H54 (cell line): Measurements from ENCODE around the gene PROCA1.

ENCODE experiments used
- DNase-seq: peaks from one replicate; pipeline ENCODE4 v3.0.0; 2011; ENCODE audit warnings: low spot score, mixed read lengths; ENCODE audit not compliant: insufficient read length
- FAIRE-seq: peaks from 3 replicates; lab custom pipeline; 2011; peaks lifted over from hg19 to GRCh38; lab: Jason Lieb, UNC
- POLR2A ChIP-seq: IDR thresholded peaks from 2 replicates; pipeline ENCODE4 v1.6.1; 2011; ENCODE audit warnings: low read depth, mild to moderate bottlenecking, low read length

The PROCA1 gene, protein sequence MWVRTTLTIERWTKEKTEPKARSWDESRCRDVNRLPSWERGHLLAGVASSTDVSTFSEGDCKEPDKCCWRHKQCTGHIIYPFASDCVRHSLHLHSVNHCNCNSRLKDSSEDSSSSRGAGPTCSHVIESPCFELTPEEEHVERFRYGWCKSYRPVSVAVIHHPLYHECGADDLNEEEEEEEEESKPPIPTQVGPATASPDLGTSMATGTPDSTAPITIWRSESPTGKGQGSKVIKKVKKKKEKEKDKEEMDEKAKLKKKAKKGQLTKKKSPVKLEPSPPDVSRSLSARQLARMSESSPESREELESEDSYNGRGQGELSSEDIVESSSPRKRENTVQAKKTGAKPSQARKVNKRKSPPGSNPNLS

DNA sequence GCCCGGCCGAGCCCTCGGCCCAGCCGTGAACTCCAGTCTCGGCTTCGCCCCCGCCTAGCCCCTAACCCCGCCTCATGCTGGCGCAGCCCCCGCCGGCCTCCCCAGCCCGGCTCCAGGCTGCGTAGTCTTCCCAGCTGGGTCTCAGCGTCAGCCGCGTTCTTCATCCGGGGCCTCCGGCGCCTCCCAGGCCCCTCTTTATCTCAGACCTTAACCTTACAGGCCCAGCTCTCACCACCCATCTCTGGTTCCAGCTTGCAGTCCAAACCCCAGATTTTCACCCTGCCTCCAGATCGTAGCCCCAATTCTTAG, at the start of gene PROCA1:
Gene PROCA1, minus strand, starts transcription at position 166 of the 309 bp plus-strand sequence. CDS start 228 bp downstream, outside the sequence.
- DNase-seq: no peak
- TF ChIP-seq POLR2A: no peak
- FAIRE-seq: no peak

DNA sequence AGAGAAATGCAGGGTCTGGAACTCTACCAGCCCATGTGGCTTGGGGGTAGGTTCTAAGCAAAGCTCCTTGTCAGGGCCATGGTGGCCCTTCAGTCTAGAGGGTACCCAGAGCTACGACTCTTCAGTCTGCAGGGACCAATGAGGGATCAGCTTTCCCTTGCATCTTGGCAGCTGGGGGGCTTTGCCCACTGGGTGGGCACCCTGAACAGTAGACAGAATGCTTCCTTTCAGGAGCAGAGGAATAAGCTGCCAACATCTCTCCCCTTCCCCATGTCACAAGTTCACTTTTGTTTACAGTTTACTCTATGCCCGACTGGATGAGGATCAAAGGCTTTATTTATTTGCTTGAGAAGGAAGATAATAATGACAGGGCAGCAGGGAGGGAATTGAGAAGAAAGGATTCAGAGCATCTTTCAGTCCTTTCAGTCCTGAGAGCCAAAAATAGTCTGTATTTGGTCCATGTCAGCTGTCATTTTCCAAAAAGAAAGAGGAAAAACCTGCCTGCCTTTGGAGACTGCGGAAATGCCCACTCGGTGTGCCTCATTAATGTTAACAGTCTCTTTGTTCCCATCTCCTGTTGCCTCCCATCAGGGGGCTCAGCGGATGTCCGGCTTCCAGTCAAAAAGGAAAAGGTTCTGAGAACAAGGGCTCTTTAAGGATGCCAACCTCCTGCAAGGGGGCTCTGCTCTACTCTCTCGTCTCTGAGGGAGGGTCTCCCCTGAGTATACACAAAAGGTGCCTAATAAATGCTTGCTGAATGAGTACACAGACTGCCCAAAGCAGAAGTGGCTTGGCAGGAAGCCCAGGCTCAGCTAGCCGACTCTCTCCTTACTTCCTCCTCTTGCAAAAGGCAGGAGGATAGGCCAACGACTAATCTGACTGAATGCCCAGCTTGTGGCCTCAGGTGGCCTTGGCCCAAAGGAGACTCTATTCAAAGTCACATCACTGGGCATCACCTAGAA, 49.2 kb upstream of the PROCA1 start:
- FAIRE-seq (no peak), DNase-seq (no peak)
- TF ChIP-seq POLR2A: no peak

DNA sequence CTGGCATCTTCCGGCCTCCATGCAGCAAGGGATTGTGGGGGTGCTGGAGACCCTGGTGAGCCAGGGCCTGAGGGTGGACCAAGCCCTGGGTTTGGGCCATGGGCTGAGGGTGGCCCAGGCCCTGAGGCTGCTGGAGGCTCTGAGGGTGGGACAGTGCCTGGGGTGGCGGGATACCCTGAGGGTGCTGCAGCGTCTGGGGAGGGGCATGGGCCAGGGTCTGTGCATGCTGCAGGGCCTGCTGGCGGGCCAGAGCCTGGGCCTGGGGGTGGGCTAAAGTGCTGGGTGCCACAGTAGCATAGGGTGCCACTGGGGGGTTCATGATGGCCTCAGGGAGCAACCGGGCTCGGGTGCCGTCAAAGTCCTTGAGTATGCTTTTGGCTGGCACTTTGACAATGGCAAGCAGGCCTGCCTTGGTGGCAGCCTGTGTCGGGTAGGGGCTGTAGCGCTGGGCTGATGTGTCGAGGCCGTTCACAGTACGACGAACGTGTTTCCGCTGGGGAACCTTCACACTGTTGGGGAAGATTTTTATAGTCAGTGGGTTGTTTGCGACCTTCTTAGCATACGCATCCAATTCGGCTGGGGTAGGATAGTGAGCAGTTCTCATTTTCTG, 47.7 kb upstream of the PROCA1 start:
- DNase-seq (no peak), FAIRE-seq (no peak)
- no peak for TF ChIP-seq POLR2A

DNA sequence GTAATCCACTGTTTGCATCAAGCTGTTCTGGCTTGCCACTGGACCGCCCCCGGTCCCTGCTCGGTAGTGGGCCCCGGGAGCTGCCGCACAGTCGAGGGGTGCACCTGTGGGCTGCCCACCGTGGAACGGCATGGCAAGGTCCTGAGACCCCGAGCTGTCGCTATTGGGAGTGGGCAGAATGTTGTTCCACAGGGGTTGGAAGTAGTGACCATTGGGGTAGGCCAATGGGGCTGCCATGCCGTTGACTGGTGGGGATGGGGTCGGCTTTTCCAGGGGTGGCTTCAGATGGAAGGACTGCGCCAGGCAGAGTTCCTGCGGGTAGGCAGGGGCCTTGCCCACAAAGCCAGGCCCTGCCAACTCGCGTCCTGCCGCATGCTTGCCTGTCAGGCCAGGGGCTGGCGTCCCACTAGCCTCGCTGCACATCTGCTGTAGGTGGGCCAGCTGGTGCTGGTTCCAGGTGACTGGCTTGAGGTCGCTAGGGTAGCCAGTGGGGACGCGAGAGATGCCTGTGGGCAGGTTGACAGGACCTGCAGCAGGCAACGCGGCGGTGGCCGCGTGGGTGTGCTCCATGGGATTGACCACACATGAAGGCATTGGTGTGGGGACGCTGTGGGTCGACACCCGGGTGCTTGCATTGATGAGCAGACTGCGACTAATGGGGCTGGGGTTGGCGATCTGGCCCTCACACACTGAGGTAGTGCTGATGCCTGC, 46.9 kb upstream of the PROCA1 start:
- FAIRE-seq (no peak), DNase-seq (no peak)
- no peak for TF ChIP-seq POLR2A

DNA sequence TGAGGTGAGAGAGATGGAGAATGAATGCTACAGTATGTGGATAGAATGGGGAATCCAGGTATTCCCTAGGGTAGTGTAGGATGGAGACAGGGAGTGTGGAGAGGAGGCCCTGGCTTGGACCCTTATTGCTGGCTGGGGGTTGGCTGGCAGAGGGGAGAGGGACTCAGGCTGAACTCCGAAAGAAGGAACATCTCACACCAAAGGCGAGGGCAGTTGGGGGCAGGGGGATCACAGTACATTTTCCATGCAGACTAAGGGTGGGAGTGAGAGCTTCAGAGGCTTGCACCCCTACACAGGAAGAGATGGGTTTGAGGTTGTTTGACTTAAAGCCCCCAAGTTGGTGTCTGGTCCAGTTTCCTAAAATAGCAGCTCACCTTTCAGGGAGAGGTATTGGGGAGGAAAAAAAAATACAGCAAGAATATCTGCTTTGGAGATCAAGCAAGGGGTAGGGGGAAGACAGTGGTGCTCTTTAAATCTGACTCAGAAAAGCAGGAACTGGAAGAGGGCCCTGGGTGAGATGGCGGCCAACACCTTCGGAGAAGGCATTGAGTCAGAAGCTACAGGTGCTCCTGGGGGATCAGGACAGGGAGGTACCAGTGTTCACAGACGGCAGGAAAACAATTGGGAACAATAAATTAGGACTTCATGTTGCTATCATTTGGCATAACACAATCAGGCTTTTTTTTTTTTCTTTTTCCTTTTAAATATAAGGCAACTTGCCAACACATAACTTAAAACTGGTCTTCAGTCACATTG, 44.5 kb upstream of the PROCA1 start:
- FAIRE-seq (no peak), DNase-seq (no peak)
- TF ChIP-seq POLR2A: no peak

DNA sequence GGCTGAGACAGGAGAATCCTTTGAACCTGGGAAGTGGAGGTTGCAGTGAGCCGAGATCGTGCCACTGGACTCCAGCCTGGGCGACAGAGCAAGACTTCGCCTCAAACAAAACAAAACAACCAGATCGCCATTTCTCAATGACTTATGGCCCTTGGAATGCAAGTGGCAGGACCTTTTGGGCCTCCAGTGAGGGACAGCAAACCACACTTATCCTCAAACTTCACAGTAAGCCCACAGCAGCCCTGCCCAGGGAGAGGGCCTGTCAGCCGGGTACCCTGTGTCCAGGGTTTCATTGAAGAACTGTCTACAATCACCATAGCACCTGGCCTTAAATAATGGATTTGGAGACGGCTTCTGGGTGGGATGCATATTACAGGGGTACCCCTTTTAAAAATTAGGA, 43.8 kb upstream of the PROCA1 start:
- no peak for FAIRE-seq
- TF ChIP-seq POLR2A: no peak

DNA sequence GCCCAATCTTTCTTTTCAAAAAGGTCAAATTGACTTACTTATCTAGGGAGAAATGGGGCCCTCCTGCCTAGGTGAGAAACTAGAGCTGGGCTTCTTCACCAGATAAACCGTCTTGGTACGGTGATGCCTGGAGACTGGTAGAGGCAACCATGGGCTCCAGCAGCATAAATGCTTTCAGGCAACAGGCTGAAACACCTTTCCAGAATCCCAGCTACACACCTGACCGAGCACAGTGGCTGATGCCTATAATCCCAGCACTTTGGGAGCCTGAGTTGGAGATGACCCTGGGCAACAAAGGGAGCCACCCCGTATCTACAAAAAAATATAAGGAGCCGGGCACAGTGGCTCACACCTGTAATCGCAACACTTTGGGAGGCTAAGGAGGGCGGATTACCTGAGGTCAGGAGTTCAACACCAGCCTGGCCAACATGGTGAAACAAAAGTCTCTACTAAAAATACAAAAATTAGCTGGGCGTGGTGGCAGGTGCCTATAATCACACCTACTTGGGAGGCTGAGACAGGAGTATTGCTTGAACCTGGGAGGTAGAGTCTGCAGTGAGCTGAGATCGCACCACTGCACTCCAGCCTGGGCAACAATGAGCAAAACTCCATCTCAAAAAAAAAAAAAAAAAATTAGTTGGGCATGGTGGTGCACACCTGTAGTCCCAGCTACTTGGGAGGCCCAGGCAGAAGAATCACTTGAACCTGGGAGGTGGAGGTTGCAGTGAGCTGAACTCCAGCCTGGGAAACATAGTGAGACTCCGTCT, 40.1 kb upstream of the PROCA1 start:
- FAIRE-seq (no peak), DNase-seq (no peak)
- no peak for TF ChIP-seq POLR2A

More for the DNA sequence above, 43.8 kb upstream of the PROCA1 start:
- DNase-seq: peak; percentile 52

DNA sequence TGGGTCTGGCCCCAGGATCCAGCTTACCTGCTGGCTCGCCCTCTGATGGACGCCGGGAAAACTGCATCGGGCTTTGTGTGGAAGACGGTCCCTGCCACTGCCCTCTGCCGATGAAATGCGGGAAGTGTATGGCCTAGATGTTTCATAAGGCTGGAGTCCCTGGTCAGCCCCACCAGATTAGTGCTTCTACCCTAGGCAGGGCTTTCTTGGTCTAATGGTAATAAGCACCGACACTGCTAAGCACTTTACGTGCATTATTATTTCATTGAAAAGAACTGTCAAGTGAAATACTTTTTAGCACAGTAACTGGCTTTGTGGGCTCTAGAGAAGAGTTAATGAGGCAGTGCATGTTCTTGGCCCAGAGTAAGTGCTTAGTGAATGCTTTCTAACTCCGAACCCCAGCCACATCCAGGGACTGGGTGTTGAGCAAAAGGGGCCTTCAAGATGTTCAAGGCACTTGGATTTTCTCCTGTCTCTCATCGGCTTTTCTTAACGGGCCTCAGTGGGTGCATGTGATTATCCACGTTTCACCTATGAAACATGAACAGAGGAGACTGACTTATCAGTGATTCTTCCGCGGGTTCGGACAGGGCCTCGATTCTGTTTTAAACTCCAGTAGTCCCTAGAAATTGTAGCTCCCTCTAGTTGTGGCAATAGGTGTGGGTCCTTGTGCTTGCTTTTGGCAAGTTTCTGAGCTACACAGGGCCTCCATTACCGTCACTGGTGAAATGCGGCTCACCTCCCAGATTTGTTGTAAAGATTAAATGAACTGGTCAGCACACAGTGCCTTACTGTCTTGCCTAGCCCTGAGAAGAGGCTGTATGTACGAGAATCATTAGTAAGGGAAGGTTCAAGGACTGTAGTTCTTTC, 38.7 kb upstream of the PROCA1 start:
- FAIRE-seq (no peak), DNase-seq (peak; percentile 78)
- TF ChIP-seq POLR2A: no peak

DNA sequence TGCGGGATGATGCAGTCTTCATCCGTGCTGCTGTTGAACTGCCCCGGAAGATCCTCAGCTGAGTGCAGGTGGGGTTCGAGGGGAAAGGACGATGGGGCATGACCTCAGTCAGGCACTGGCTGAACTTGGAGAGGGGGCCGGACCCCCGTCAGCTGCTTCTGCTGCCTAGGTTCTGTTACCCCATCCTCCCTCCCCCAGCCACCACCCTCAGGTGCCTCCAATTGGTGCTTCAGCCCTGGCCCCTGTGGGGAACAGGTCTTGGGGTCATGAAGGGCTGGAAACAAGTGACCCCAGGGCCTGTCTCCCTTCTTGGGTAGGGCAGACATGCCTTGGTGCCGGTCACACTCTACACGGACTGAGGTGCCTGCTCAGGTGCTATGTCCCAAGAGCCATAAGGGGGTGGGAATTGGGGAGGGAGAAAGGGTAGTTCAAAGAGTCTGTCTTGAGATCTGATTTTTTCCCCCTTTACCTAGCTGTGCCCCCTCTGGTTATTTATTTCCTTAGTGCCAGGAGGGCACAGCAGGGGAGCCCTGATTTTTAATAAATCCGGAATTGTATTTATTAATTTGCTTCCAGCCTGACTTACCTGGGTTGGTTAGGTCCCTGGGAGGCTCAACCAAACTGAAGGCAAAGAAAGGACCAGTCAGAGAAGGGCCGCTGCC, 38.0 kb upstream of the PROCA1 start:
- no peak for TF ChIP-seq POLR2A
- FAIRE-seq: no peak
- no peak for DNase-seq

DNA sequence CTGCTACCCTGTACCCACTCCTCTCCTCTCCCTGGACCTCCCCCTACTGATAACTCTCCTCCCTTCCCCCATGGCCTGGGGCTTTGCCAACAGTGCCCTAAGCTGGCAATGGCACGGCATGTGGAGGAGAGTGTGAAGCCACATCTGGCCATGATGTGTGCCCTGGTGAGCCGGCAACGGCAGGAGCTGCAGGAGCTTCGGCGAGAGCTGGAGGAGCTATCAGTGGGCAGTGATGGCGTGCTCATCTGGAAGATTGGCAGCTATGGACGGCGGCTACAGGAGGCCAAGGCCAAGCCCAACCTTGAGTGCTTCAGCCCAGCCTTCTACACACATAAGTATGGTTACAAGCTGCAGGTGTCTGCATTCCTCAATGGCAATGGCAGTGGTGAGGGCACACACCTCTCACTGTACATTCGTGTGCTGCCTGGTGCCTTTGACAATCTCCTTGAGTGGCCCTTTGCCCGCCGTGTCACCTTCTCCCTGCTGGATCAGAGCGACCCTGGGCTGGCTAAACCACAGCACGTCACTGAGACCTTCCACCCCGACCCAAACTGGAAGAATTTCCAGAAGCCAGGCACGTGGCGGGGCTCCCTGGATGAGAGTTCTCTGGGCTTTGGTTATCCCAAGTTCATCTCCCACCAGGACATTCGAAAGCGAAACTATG, 37.3 kb upstream of the PROCA1 start:
- DNase-seq (no peak), FAIRE-seq (no peak)
- TF ChIP-seq POLR2A: no peak
